Measurements from ENCODE around the gene CCSER1. TPM values are rescaled to one million over a fixed set of nuclear protein-coding genes. Genes with fewer than 3 reads are reported as not detected.

Gene CCSER1
- total and polyA plus RNA-seq, 2 donors (not counting 1 experiment from before 2014, with no cell fraction given): under 0.01 TPM; not detected in 1

- H3K36me3 ChIP-seq (ENCODE audit: control insufficient read depth, insufficient read depth, low read length): no peaks in the 10 kb centered on the region
Measured at GRCh38 chr4:91019513-91019912, 892.3 kb downstream of the CCSER1 start.

GRCh38 chr4:91025241-91026148 lies 898.3 kb downstream of the CCSER1 start:
- H3K9ac ChIP-seq (ENCODE audit: insufficient read depth, low read length): no peak overlapping the region
- H3K4me2 ChIP-seq (ENCODE audit: extremely low read depth, insufficient read depth, low read length): no peak overlapping the region
- no peaks in the 10 kb centered on the region for H3K4me1 ChIP-seq (ENCODE audit: control insufficient read depth, extremely low read depth, insufficient read depth, low read length)
- no peak for TF ChIP-seq EZH2 (IDR thresholded peaks at IDR 0.05; ENCODE audit: low read length, missing control alignments)
- no peak for TF ChIP-seq CTCF (conservative IDR thresholded peaks at IDR 0.05 in 1 of 2, IDR thresholded peaks at IDR 0.05 in 1 of 2; ENCODE audit: low read depth in 1 of 2, low read length in 2 of 2)
- no peak overlapping the region for H2AFZ ChIP-seq (ENCODE audit: low read length)
- no peak for DNase-seq (ENCODE audit: low read depth in 2 of 2)
- no peak overlapping the region for H3K27ac ChIP-seq (ENCODE audit: insufficient read depth, low read length)
- H3K79me2 ChIP-seq (ENCODE audit: control insufficient read depth, insufficient read depth, low read length): no peaks in the 10 kb centered on the region
- no peaks in the 10 kb centered on the region for H3K9me3 ChIP-seq (ENCODE audit: control insufficient read depth, insufficient read depth, low read depth, low read length)
- no peaks in the 10 kb centered on the region for H3K36me3 ChIP-seq (ENCODE audit: control insufficient read depth, insufficient read depth, low read length)
- no peaks in the 10 kb centered on the region for H4K20me1 ChIP-seq (ENCODE audit: control insufficient read depth, extremely low read depth, insufficient read depth, low read length)
- no peak overlapping the region for H3K4me3 ChIP-seq (replicated peaks in 1 of 4; ENCODE audit: control extremely low read depth in 1 of 4, insufficient read depth in 1 of 4, low read depth in 3 of 4, low read length in 4 of 4)
- H3K27me3 ChIP-seq (ENCODE audit: control insufficient read depth, insufficient read depth, low read length): no peaks in the 10 kb centered on the region

More at GRCh38 chr4:91019513-91019912, 892.3 kb downstream of the CCSER1 start:
- no peak for TF ChIP-seq CTCF (conservative IDR thresholded peaks at IDR 0.05 in 1 of 2, IDR thresholded peaks at IDR 0.05 in 1 of 2; ENCODE audit: low read depth in 1 of 2, low read length in 2 of 2)
- H3K4me1 ChIP-seq (ENCODE audit: control insufficient read depth, extremely low read depth, insufficient read depth, low read length): no peaks in the 10 kb centered on the region
- H3K79me2 ChIP-seq (ENCODE audit: control insufficient read depth, insufficient read depth, low read length): no peaks in the 10 kb centered on the region
- no peak overlapping the region for H3K4me3 ChIP-seq (replicated peaks in 1 of 4; ENCODE audit: control extremely low read depth in 1 of 4, insufficient read depth in 1 of 4, low read depth in 3 of 4, low read length in 4 of 4)
- DNase-seq (ENCODE audit: low read depth in 2 of 2): no peak
- H4K20me1 ChIP-seq (ENCODE audit: control insufficient read depth, extremely low read depth, insufficient read depth, low read length): no peaks in the 10 kb centered on the region
- H3K27me3 ChIP-seq (ENCODE audit: control insufficient read depth, insufficient read depth, low read length): no peaks in the 10 kb centered on the region
- H3K9ac ChIP-seq (ENCODE audit: insufficient read depth, low read length): no peak overlapping the region
- no peaks in the 10 kb centered on the region for H3K9me3 ChIP-seq (ENCODE audit: control insufficient read depth, insufficient read depth, low read depth, low read length)
- H3K4me2 ChIP-seq (ENCODE audit: extremely low read depth, insufficient read depth, low read length): no peak overlapping the region
- no peak overlapping the region for H3K27ac ChIP-seq (ENCODE audit: insufficient read depth, low read length)
- no peak overlapping the region for H2AFZ ChIP-seq (ENCODE audit: low read length)

GRCh38 chr4:91028228-91028627 lies 901.0 kb downstream of the CCSER1 start:
- H3K36me3 ChIP-seq (ENCODE audit: control insufficient read depth, insufficient read depth, low read length): no peaks in the 10 kb centered on the region
- no peaks in the 10 kb centered on the region for H3K9me3 ChIP-seq (ENCODE audit: control insufficient read depth, insufficient read depth, low read depth, low read length)
- no peak overlapping the region for H2AFZ ChIP-seq (ENCODE audit: low read length)
- TF ChIP-seq EZH2 (IDR thresholded peaks at IDR 0.05; ENCODE audit: low read length, missing control alignments) (no peak), CTCF (conservative IDR thresholded peaks at IDR 0.05 in 1 of 2, IDR thresholded peaks at IDR 0.05 in 1 of 2; ENCODE audit: low read depth in 1 of 2, low read length in 2 of 2) (no peak)
- H3K9ac ChIP-seq (ENCODE audit: insufficient read depth, low read length): no peak overlapping the region
- no peak for DNase-seq (ENCODE audit: low read depth in 2 of 2)
- H3K4me2 ChIP-seq (ENCODE audit: extremely low read depth, insufficient read depth, low read length): no peak overlapping the region
- H3K79me2 ChIP-seq (ENCODE audit: control insufficient read depth, insufficient read depth, low read length): no peaks in the 10 kb centered on the region
- no peaks in the 10 kb centered on the region for H3K4me1 ChIP-seq (ENCODE audit: control insufficient read depth, extremely low read depth, insufficient read depth, low read length)
- H3K27ac ChIP-seq (ENCODE audit: insufficient read depth, low read length): no peak overlapping the region
- H3K4me3 ChIP-seq (replicated peaks in 1 of 4; ENCODE audit: control extremely low read depth in 1 of 4, insufficient read depth in 1 of 4, low read depth in 3 of 4, low read length in 4 of 4): no peak overlapping the region
- H4K20me1 ChIP-seq (ENCODE audit: control insufficient read depth, extremely low read depth, insufficient read depth, low read length): no peaks in the 10 kb centered on the region
- no peaks in the 10 kb centered on the region for H3K27me3 ChIP-seq (ENCODE audit: control insufficient read depth, insufficient read depth, low read length)

Data from fibroblast of lung (primary cell).